ENCODE results near the gene DPT. TPM values are rescaled to one million over a fixed set of nuclear protein-coding genes. Genes with fewer than 3 reads are reported as not detected.

The DPT gene
- total and polyA plus RNA-seq, 12 donors: 0.44 to 59.1 (median 6.8) TPM

- Histone ChIP-seq H3K4me3 (no peak overlapping the region), H3K36me3 (replicated peaks in 1 of 2) (no peaks in the 10 kb centered on the region), H3K4me1 (replicated peaks in 1 of 2) (no peaks in the 10 kb centered on the region), H3K9me3 (replicated peaks in 1 of 3) (no peaks in the 10 kb centered on the region), H3K27ac (no peak overlapping the region), H3K27me3 (no peaks in the 10 kb centered on the region)
- no peak for DNase-seq
- TF ChIP-seq, protein P1, sequence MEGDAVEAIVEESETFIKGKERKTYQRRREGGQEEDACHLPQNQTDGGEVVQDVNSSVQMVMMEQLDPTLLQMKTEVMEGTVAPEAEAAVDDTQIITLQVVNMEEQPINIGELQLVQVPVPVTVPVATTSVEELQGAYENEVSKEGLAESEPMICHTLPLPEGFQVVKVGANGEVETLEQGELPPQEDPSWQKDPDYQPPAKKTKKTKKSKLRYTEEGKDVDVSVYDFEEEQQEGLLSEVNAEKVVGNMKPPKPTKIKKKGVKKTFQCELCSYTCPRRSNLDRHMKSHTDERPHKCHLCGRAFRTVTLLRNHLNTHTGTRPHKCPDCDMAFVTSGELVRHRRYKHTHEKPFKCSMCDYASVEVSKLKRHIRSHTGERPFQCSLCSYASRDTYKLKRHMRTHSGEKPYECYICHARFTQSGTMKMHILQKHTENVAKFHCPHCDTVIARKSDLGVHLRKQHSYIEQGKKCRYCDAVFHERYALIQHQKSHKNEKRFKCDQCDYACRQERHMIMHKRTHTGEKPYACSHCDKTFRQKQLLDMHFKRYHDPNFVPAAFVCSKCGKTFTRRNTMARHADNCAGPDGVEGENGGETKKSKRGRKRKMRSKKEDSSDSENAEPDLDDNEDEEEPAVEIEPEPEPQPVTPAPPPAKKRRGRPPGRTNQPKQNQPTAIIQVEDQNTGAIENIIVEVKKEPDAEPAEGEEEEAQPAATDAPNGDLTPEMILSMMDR (IDR thresholded peaks at IDR 0.05): no peak
- TF ChIP-seq POLR2A (IDR thresholded peaks at IDR 0.05): no peak
- 88 to 94% (median 91%) methylated on average over 2 of the region's 2 CpGs for WGBS, 4 donors
- intact Hi-C loops (cut with DNase I): no loop called here
Measured at GRCh38 chr1:168760241-168760640, 31.2 kb upstream of the DPT start.

DNA sequence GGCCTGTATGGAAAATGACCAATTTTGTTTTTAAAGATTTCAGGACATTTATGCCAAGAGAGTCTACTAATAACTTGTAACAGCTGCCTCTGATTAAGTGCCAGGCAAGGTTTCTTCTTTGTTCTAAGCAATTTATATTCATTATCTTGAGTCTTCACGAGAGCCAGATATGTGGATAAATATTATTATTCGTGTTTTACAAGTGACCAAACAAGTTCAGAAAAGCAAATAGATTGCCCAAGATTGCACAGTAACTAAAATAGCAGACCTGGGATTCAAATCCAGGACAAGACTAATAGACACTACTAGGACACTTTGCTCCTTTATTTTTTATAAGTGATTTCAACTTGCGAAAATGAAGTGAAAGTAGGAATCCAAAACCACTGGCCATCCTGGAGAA, 30.1 kb upstream of the DPT start:
- no peaks in the 10 kb centered on the region for H3K27me3 ChIP-seq
- intact Hi-C loops (cut with DNase I): no loop called here

DNA sequence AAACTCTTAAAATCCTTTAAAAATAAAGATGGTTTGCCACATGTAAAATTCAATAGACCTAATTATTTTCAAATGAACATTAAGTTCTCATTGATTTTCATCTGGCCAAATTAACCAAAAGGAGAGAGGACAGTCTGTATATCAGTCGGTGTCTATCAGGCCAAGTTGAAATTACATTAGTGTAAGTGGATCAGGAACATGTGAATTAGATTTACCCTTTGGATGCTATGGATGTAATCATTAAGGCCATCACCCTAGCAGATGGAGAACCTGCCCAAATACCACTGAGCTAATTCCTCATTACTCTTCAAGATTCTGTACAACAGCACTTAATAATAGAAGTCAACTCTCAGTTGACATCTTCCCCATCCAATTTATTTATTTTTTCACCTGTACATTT, 29.5 kb upstream of the DPT start:
- WGBS, 4 donors: 83 to 95% (median 93%) methylated on average over 1 of the region's 1 CpG
- intact Hi-C loops (cut with DNase I): no loop called here
- Histone ChIP-seq H3K27me3 (no peaks in the 10 kb centered on the region), H3K27ac (no peak overlapping the region), H3K36me3 (replicated peaks in 1 of 2) (no peaks in the 10 kb centered on the region), H3K4me3 (no peak overlapping the region), H3K9me3 (replicated peaks in 1 of 3) (no peaks in the 10 kb centered on the region), H3K4me1 (replicated peaks in 1 of 2) (no peaks in the 10 kb centered on the region)
- no peak for DNase-seq
- TF ChIP-seq POLR2A (IDR thresholded peaks at IDR 0.05): no peak
- TF ChIP-seq, protein P1 (IDR thresholded peaks at IDR 0.05): no peak

More for the DNA sequence above, 30.1 kb upstream of the DPT start:
- Histone ChIP-seq H3K27ac (no peak overlapping the region), H3K9me3 (replicated peaks in 1 of 3) (no peaks in the 10 kb centered on the region), H3K4me1 (replicated peaks in 1 of 2) (no peaks in the 10 kb centered on the region), H3K36me3 (replicated peaks in 1 of 2) (no peaks in the 10 kb centered on the region), H3K4me3 (no peak overlapping the region)
- DNase-seq: no peak
- TF ChIP-seq, protein P1 (IDR thresholded peaks at IDR 0.05): no peak
- TF ChIP-seq POLR2A (IDR thresholded peaks at IDR 0.05): no peak
- WGBS, 4 donors: 48 to 70% (median 56%) methylated on average over 3 of the region's 3 CpGs

DNA sequence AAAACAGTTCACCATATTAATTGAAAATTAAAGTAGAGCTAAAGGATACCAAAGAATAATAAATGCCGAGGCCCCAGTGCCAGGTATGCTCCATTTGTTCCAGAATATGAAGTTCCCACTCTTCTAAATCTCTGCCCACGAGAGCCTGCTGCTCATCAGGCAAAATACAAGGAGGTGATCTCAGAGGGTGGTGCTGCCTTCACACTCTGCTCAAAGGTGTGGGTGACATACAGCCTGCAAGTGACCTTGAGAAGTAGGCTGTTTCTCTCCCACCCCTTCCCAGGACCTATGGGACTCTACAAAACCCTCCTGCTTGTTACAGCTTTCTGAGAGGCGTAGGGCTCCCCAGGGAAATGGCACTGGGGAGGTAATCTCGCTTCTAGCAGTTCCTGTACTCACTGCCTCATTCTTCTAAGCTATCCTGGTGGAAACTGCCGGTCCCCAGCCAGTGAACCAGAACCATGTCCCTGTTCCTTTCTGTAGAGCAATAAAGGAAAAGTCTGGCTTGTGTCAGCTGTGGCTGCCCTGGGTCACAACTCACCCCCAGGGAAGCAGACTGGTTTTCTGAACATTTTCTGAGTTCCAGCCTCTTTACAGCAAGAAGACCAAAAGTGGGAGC, 26.9 kb upstream of the DPT start:
- intact Hi-C loops (cut with DNase I): no loop called here
- H3K27ac ChIP-seq: peak overlapping the region in 1 of 5 donors; percentile 10
- DNase-seq: peak in 1 of 7 donors; percentile 62
- H3K4me3 ChIP-seq: no peak overlapping the region
- H3K4me1 ChIP-seq (replicated peaks in 1 of 2): no peaks in the 10 kb centered on the region
- no peaks in the 10 kb centered on the region for H3K36me3 ChIP-seq (replicated peaks in 1 of 2)
- TF ChIP-seq POLR2A (IDR thresholded peaks at IDR 0.05): no peak
- TF ChIP-seq, protein P1 (IDR thresholded peaks at IDR 0.05): no peak
- 59 to 80% (median 74%) methylated on average over 4 to 5 of the region's 5 CpGs for WGBS, 4 donors
- H3K27me3 ChIP-seq: no peaks in the 10 kb centered on the region
- no peaks in the 10 kb centered on the region for H3K9me3 ChIP-seq (replicated peaks in 1 of 3)
